ENCODE results near the gene SLC22A23.

Gene SLC22A23

DNA sequence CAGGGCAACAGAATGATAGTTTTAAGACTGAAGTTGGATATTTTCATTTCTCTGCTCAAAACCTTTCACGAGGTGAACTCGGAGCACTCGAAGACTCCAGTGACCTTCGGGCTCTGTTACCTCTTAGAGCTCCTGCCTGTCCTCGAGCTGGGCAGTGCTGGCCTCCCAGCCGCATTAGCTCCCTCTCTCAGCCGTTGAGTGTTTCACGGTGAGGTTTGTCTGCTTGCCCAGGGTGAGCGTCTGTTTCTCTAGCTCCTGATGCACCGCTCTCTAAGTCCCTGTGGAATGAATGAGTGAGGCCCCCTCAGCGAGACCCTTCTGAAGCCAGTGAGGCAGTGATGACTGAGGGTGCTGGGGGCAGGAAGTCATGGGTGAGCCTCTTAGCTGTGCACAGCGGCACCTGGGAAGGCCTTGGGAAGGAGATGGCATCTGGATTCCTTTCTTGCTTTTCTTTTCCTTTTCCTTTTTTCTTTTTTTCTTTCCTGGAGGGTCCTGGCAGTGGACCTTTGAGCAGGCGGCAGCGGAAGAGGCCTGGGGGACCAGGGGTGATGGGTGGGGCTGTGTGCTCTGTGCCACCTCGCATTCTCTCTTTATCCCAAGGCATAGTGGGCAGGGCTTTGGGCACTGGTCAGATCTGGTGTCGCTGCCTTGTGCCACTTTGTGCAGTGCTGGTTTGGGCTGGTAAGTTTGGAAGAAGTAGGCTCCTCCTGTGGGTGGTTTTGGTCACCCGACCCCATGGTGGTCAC is 195.9 kb downstream of the SLC22A23 start:
- DNase-seq (ENCODE audit: low spot score), result no peak
- CTCF ChIA-PET, result interaction anchor here (0.9 to 1.4 kb wide), 2 partner anchors 9 to 99 kb away, joined by 4 to 5 read pairs; no protein-coding TSS in a partner anchor
- TF ChIP-seq, protein P1, sequence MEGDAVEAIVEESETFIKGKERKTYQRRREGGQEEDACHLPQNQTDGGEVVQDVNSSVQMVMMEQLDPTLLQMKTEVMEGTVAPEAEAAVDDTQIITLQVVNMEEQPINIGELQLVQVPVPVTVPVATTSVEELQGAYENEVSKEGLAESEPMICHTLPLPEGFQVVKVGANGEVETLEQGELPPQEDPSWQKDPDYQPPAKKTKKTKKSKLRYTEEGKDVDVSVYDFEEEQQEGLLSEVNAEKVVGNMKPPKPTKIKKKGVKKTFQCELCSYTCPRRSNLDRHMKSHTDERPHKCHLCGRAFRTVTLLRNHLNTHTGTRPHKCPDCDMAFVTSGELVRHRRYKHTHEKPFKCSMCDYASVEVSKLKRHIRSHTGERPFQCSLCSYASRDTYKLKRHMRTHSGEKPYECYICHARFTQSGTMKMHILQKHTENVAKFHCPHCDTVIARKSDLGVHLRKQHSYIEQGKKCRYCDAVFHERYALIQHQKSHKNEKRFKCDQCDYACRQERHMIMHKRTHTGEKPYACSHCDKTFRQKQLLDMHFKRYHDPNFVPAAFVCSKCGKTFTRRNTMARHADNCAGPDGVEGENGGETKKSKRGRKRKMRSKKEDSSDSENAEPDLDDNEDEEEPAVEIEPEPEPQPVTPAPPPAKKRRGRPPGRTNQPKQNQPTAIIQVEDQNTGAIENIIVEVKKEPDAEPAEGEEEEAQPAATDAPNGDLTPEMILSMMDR (conservative IDR thresholded peaks at IDR 0.05; ENCODE audit: low read depth), result no peak
- POLR2A ChIA-PET (ENCODE audit: low non-redundant PET), result no interaction called here
- peak overlapping the region; percentile 42 for H3K27ac ChIP-seq

DNA sequence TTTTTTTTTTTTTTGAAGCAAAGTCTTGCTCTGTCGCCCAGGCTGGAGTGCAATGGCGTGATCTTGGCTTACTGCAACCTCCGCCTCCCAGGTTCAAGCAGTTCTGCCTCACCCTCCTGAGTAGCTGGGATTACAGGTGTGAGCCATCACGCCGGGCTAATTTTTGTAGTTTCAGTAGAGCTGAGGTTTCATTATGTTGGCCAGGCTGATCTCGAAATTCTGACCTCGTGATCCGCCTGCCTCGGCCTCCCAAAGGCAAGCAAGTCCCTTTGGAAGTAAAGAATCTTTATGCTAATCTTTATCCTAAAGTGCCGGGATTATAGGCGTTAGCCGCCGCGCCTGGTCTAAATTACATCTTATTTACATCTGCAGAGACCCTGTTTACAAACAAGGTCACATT is 196.6 kb downstream of the SLC22A23 start:
- TF ChIP-seq, protein P1 (conservative IDR thresholded peaks at IDR 0.05; ENCODE audit: low read depth), result no peak
- no peak for DNase-seq (ENCODE audit: low spot score)
- H3K27ac ChIP-seq, result no peak overlapping the region
- ChIA-PET CTCF (interaction anchor here (0.9 to 1.4 kb wide), 2 partner anchors 9 to 21 kb away, joined by 3 to 4 read pairs; no protein-coding TSS in a partner anchor), POLR2A (ENCODE audit: low non-redundant PET) (no interaction called here)

DNA sequence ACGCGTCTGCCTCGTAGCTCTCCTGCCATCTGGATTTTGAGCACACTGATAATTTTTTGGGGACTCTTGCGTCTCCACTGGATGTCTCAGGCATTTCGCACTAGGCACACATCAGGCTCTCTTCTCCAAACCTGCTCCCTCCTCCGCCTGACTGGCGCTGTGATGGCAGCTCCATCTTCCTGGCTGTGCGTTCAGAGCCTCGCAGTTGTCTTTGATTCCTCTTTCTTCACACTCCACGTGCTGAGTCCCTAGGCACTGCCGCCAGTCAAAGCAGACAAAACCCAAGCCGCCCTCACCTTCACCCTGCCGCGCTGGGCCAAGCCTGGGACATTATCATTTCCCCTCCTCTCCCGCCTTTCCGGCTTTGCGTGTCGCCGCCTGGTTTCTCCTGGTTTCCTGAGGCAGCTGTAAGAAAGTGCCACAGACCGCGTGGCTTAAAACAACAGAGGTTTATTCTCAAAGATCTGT is 197.3 kb downstream of the SLC22A23 start:
- CTCF ChIA-PET, result interaction anchor here (0.6 to 1.0 kb wide), 4 partner anchors 13 to 750 kb away, joined by 3 to 4 read pairs (median 4); no protein-coding TSS in a partner anchor
- DNase-seq (ENCODE audit: low spot score), result peak; percentile 27
- TF ChIP-seq, protein P1 (conservative IDR thresholded peaks at IDR 0.05; ENCODE audit: low read depth), result 0 out of 2 replicates have a peak, but pooled peaks have one; percentile 11
- POLR2A ChIA-PET (ENCODE audit: low non-redundant PET), result interaction anchor here (0.7 kb wide), 1 partner anchor 194 kb away, joined by 4 read pairs; no protein-coding TSS in a partner anchor
- H3K27ac ChIP-seq, result peak overlapping the region; percentile 78

DNA sequence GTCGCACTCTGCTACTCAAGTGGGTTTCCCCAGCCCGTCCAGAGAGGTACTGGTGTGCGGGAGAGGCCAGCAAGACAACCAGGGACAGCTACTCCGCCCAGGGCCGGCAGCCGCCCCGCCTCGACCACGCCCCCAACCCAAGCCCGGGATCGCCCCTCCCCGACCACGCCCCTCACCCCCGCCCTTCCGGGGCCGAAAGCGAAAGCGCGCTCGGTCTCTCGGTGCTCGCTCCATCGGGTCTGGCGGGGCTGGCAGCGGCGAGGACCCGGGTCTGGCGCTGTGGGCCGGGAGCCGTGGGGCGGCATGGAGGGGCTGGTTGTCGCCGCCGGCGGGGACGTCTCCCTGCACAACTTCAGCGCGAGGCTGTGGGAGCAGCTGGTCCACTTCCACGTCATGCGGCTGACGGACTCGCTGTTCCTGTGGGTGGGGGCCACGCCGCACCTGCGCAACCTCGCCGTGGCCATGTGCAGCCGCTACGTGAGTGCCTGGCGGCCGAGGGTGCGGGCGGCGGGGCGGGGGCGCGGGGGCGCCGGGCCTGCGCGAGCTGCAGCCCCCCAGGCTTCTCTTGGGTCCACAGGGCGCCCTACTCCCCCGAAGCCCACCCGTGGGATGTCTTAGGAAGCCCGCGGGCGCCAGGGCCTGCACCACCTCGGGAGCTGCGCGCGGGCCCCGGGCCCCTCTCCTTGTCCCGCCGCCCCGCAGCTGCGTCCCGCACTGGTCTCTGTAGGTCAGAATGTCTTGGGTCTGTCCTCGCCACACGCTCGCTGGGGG is 197.9 kb downstream of the SLC22A23 start, which contains the start of gene PSMG4:
Gene PSMG4, plus strand, starts transcription at position 228 of the 771 bp plus-strand sequence. Its CDS starts 76 bp downstream, at position 304.
- TF ChIP-seq, protein P1 (conservative IDR thresholded peaks at IDR 0.05; ENCODE audit: low read depth), result no peak
- DNase-seq (ENCODE audit: low spot score), result peak; percentile 96
- CTCF ChIA-PET, result interaction anchor here (0.6 to 1.0 kb wide), 3 partner anchors 14 to 750 kb away, joined by 3 to 4 read pairs (median 4); no protein-coding TSS in a partner anchor
- peak within 1 kb of the TSS; percentile 78 for H3K27ac ChIP-seq
- POLR2A ChIA-PET (ENCODE audit: low non-redundant PET), result interaction anchor here (0.5 to 0.7 kb wide), 2 partner anchors 194 to 205 kb away, joined by 4 to 6 read pairs; no protein-coding TSS in a partner anchor

DNA sequence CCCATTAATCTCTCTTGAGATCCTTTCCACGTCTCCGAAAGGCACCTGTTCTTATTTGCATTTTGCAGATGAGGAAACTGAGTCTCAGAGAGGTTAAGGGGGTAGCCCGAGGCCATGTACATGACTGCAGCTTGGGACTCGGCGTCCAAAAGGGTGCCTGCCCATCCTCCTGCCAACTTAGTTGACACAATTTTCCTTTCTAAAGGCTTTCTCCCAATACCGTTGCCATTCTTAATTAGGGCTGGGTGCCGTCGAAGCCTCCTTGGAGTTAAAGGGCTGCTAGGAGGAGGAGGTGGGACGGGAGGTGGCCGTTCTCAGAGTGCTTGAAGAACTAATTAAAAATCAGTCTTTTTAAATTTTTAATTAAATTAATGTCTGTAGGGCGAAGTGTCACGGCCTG is 198.6 kb downstream of the SLC22A23 start:
- TF ChIP-seq, protein P1 (conservative IDR thresholded peaks at IDR 0.05; ENCODE audit: low read depth), result no peak
- POLR2A ChIA-PET (ENCODE audit: low non-redundant PET), result no interaction called here
- CTCF ChIA-PET, result no interaction called here
- H3K27ac ChIP-seq, result peak overlapping the region; percentile 78
- no peak for DNase-seq (ENCODE audit: low spot score)

DNA sequence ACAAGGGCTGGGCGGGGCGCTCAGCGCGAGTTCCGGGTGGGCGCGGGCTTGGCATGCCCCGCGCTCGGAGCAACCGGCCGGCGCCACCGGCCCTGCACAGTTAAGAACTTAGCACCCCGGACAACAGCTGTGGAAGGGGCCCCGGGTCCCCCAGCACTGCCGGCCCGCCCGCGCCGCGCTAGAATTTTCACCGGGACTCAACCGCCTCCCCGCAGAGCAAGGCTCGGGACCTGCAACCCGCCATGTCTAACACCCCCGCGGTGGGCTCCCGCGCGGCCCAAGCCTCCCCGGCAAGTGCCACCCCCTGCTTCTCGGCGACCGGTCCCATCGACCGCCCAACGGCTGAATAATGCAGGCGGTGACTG is 203.3 kb downstream of the SLC22A23 start:
- TF ChIP-seq, protein P1 (conservative IDR thresholded peaks at IDR 0.05; ENCODE audit: low read depth), result no peak
- DNase-seq (ENCODE audit: low spot score), result no peak

More for the DNA sequence above, 203.3 kb downstream of the SLC22A23 start:
- ChIA-PET POLR2A (ENCODE audit: low non-redundant PET) (no interaction called here), CTCF (interaction anchor here (0.6 kb wide), 3 partner anchors 91 to 165 kb away, joined by 3 to 5 read pairs (median 3); no protein-coding TSS in a partner anchor)
- H3K27ac ChIP-seq, result no peak overlapping the region
